NK-92 (cell line): Measurements from ENCODE around the gene ZNF587.
"Not testable (repeated sequence)": the region's sequence is repeated elsewhere in the genome, so short reads cannot be mapped to it uniquely, and the experiment has no call there.

ENCODE experiments used
- DNase-seq: peaks from one replicate; lab custom pipeline; 2025; ENCODE audit not compliant: unreplicated experiment; lab: John Stamatoyannopoulos, UW

ZNF587 gene

GRCh38 chr19:57886046-57886445, 36.4 kb downstream of the ZNF587 start:
- no peak for DNase-seq

DNA sequence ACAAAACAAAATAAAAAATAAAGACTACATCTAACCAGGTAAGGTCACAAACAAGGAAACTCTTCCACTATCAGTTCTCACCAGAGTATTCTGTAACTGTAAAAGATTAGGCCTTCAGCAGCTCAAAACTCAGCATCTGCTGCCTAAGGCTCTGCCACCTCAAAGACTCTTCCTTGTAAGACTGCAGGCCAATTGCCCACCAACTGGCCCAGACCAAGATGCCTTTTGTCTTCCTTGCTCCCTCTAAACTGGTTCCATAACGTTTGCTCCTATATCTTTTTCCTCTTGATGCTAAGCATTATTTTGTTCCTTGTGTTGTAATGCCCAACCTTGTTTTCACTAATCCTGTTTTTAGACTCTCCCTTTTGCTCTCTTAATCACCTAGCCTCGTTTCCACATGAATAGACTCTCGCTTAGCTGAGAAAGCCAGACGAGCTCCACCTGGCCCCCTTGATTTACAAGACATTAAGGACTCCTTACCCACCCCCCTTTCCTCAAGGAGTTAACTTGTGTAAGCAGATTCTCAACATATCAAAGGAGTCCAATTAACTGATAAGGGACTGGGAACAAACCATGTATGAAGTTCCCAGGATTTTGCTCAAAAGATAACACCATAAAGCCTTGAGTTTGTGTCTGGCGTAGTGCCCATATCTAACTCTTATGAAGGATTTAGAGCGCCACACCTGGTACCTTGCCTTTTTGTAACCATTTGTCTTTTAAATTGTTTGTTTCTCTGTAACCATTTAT, 37.7 kb downstream of the ZNF587 start:
- DNase-seq, result no peak

- no peak for DNase-seq
Measured at GRCh38 chr19:57888107-57888559, 38.5 kb downstream of the ZNF587 start.

DNA sequence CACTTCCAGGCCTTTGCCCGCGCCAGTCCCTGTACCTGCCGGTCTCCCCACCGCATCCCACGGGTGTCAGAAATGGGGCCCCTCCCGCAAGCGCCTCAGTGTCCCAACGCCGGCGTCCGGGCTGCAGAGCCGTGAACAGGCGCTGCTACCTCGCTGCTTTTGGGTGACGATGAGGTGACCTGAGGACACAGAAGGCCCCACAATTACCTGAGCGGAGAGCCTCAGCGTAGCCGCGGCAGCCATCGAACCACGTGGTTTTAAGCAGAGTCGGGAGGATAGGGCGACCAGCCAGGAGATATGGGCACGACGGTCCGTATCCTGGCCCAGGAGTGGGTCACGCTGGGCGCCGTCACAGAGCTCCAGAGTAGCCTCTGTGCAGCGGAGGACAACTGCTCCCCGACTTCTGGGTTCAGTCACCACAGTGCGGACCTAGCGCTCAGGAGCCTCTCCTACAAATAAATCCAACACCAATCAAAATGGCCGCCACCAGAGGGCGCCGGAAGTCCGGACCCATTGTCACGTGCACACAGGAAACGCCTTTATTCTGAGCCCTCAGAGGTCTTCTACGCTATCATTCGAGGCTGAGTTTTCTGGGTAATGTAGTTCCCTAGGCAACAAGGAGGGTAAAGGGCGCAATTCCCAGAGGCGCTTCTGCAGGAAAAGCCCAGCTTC, 39.0 kb downstream of the ZNF587 start, which contains the start of gene ZNF814:
ZNF814 (minus strand) TSS at position 478 of the 672 bp plus-strand sequence; CDS start at position 243, 235 bp downstream.
- DNase-seq, result no peak

GRCh38 chr19:57890706-57891105, 41.0 kb downstream of the ZNF587 start:
- DNase-seq, result not testable (repeated sequence)

- DNase-seq, result no peak
Measured at GRCh38 chr19:57900311-57900710, 50.7 kb downstream of the ZNF587 start.

- no peak for DNase-seq
Measured at GRCh38 chr19:57903618-57904184, 54.0 kb downstream of the ZNF587 start.

DNA sequence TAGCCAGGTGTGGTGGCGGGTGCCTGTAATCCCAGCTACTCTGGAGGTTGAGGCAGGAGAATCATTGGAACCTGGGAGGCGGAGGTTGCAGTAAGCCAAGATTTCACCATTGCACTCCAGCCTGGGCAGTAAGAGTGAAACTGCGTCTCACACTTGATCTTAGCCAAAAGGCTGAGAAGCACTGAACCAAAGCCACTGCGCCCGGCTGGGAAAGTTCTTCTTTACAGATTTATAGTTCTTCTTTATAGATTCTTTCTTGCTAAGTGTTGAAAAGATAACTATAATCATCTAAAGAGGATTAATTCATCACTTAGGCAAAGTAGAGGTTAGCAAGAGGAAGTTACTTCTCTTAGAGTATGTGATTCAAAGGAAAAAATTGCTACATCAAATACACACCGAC, 55.6 kb downstream of the ZNF587 start:
- no peak for DNase-seq

DNA sequence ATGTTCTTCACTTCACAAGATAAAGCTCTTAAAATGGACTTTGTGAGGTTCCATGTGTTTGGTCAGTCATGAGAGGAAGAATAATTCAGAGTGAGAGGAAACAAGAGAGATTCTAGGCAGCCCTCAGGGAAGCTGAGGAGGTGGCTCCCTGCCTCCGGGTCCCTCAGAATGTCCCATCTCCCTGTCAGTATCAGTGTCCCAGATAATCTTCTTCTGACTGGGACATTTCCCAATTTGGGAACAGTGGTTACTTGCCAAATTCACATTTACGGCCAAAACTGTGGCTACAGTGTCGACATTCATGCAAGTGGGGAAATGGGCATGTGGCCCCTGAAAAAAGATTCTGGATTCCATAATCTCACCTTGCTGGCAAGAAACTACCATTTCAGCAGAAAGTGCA, 57.7 kb downstream of the ZNF587 start:
- DNase-seq, result no peak

- DNase-seq, result no peak
Measured at GRCh38 chr19:57914531-57914930, 64.9 kb downstream of the ZNF587 start.
